ENCODE data around the gene SPAG16. TPM values are rescaled to one million over a fixed set of nuclear protein-coding genes. Genes with fewer than 3 reads are reported as not detected.
"Not testable (repeated sequence)": the region's sequence is repeated elsewhere in the genome, so short reads cannot be mapped to it uniquely, and the experiment has no call there.

SPAG16 gene
- total RNA-seq, 1 donor from 2014 or later: 14.4 TPM

DNA sequence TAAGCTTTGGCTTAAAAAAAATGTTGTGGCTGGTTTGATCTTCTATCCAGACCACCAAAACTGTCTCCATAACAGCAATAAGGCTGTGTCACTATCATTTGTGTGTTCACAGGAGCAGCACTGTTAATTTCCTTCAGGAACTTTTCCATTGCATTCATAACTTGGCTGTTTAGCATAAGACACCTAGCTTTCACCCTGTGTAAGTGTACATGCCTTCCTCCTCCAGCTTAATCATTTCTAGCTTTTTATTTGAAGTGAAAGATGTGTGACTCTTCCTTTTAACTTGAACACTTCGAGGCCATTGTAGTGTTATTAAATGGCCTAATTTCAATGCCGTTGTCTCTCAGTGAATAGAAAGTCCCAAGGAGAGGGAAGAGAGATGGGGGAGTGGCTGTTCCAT lies 773.7 kb downstream of the SPAG16 start:
- H3K4me1 Mint-ChIP-seq (ENCODE audit: unreplicated experiment): no peaks in the 10 kb centered on the region
- no peaks in the 10 kb centered on the region for H3K36me3 Mint-ChIP-seq (ENCODE audit: low read depth, unreplicated experiment)
- H3K4me3 Mint-ChIP-seq (ENCODE audit: unreplicated experiment): no peak overlapping the region
- H3K27me3 Mint-ChIP-seq (ENCODE audit: unreplicated experiment): no peaks in the 10 kb centered on the region
- H3K27ac Mint-ChIP-seq (ENCODE audit: unreplicated experiment): no peak overlapping the region
- TF ChIP-seq, protein P1, sequence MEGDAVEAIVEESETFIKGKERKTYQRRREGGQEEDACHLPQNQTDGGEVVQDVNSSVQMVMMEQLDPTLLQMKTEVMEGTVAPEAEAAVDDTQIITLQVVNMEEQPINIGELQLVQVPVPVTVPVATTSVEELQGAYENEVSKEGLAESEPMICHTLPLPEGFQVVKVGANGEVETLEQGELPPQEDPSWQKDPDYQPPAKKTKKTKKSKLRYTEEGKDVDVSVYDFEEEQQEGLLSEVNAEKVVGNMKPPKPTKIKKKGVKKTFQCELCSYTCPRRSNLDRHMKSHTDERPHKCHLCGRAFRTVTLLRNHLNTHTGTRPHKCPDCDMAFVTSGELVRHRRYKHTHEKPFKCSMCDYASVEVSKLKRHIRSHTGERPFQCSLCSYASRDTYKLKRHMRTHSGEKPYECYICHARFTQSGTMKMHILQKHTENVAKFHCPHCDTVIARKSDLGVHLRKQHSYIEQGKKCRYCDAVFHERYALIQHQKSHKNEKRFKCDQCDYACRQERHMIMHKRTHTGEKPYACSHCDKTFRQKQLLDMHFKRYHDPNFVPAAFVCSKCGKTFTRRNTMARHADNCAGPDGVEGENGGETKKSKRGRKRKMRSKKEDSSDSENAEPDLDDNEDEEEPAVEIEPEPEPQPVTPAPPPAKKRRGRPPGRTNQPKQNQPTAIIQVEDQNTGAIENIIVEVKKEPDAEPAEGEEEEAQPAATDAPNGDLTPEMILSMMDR (IDR thresholded peaks at IDR 0.05; ENCODE audit: unreplicated experiment): no peak
- DNase-seq (ENCODE audit: low spot score): no peak
- no peaks in the 10 kb centered on the region for H3K9me3 Mint-ChIP-seq (ENCODE audit: unreplicated experiment)

DNA sequence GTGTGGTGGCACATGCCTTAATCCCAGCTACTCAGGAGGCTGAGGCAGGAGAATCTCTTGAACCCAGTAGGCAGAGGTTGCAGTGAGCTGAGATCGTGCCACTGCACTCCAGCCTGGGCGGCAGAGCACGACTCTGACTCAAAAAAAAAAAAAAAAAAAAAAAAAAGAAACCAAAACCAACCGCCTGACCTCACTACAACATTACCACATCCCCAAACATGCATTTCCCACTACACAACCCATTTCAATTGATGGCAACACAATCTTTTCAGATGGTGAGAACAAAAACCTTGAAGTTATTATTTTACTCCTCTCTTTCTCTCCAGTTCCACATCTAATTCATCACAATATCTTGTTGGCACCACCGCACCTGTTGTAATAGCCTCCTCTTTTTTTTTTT lies 778.0 kb downstream of the SPAG16 start:
- not testable (repeated sequence) for H3K36me3 Mint-ChIP-seq (ENCODE audit: low read depth, unreplicated experiment); H3K4me1 Mint-ChIP-seq (ENCODE audit: unreplicated experiment); H3K27me3 Mint-ChIP-seq (ENCODE audit: unreplicated experiment); H3K4me3 Mint-ChIP-seq (ENCODE audit: unreplicated experiment); H3K9me3 Mint-ChIP-seq (ENCODE audit: unreplicated experiment); H3K27ac Mint-ChIP-seq (ENCODE audit: unreplicated experiment); DNase-seq (ENCODE audit: low spot score)

DNA sequence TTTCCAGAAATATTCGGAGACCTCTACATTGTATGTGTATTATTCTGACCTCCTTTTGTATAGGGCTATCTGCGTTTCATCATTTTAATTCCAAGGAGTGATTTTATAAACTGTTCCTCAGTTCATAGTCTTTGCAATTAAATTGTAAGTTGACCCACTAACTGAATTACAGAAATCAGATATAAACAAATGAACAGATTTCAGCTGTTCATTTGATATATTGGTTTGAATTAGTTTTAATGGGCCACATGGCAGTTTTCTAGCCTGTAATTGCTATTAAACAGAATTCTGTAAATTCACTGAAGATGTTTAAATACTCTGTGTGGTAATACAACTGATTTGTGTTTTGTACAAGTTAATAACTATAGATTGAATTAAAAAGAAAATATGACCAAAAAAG lies 780.2 kb downstream of the SPAG16 start:
- Mint-ChIP-seq H3K4me1 (ENCODE audit: unreplicated experiment) (peaks cover 10% of the 10 kb centered on the region), H3K4me3 (ENCODE audit: unreplicated experiment) (no peak overlapping the region), H3K27ac (ENCODE audit: unreplicated experiment) (no peak overlapping the region), H3K36me3 (ENCODE audit: low read depth, unreplicated experiment) (no peaks in the 10 kb centered on the region), H3K9me3 (ENCODE audit: unreplicated experiment) (no peaks in the 10 kb centered on the region), H3K27me3 (ENCODE audit: unreplicated experiment) (no peaks in the 10 kb centered on the region)
- TF ChIP-seq, protein P1 (IDR thresholded peaks at IDR 0.05; ENCODE audit: unreplicated experiment): no peak
- no peak for DNase-seq (ENCODE audit: low spot score)

DNA sequence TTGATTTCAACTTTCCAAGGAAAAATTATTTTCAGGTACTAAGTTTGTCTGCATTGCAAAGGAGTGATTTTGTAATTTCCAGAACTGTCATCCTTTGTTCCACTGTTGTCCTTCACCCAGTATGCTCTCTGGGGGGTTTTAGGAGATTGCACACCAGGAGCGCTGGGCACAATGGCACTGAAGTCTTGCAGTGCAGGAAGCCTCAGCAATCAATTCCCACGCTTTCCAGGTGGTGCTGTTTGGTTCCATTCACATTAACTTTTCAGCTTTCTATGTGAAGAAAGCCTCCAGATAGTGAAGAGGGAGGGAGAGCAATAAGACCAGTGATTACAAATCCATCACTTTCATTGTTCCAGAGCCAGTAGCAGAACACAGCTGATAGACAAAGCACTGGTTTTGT lies 782.6 kb downstream of the SPAG16 start:
- H3K9me3 Mint-ChIP-seq (ENCODE audit: unreplicated experiment): no peaks in the 10 kb centered on the region
- TF ChIP-seq, protein P1 (IDR thresholded peaks at IDR 0.05; ENCODE audit: unreplicated experiment): no peak
- H3K36me3 Mint-ChIP-seq (ENCODE audit: low read depth, unreplicated experiment): no peaks in the 10 kb centered on the region
- no peaks in the 10 kb centered on the region for H3K27me3 Mint-ChIP-seq (ENCODE audit: unreplicated experiment)
- H3K4me3 Mint-ChIP-seq (ENCODE audit: unreplicated experiment): no peak overlapping the region
- no peak for DNase-seq (ENCODE audit: low spot score)
- H3K4me1 Mint-ChIP-seq (ENCODE audit: unreplicated experiment): peaks cover 10% of the 10 kb centered on the region
- no peak overlapping the region for H3K27ac Mint-ChIP-seq (ENCODE audit: unreplicated experiment)

DNA sequence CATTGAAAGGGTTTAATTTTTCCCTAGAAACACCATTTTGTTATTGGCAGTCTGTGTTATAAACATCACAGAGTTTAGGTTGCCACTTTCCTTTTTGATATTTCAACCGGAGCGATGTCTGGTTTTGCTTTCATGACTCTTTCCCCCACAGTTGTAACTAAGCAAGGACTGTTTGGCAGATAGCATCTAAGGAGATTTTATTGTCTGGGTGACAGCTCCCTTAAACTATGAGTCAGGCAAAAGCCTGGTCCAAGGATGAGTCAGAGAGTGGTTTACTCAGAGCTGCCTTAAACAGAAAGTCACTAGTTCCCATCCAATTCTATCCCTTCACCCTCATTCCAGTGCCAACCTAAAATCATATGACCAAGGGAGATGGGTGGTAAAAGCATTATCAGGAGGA lies 785.0 kb downstream of the SPAG16 start:
- no peaks in the 10 kb centered on the region for H3K9me3 Mint-ChIP-seq (ENCODE audit: unreplicated experiment)
- no peak overlapping the region for H3K27ac Mint-ChIP-seq (ENCODE audit: unreplicated experiment)
- H3K4me3 Mint-ChIP-seq (ENCODE audit: unreplicated experiment): no peak overlapping the region
- no peaks in the 10 kb centered on the region for H3K36me3 Mint-ChIP-seq (ENCODE audit: low read depth, unreplicated experiment)
- no peak for DNase-seq (ENCODE audit: low spot score)
- peaks cover 10% of the 10 kb centered on the region for H3K4me1 Mint-ChIP-seq (ENCODE audit: unreplicated experiment)
- TF ChIP-seq, protein P1 (IDR thresholded peaks at IDR 0.05; ENCODE audit: unreplicated experiment): no peak
- no peaks in the 10 kb centered on the region for H3K27me3 Mint-ChIP-seq (ENCODE audit: unreplicated experiment)

DNA sequence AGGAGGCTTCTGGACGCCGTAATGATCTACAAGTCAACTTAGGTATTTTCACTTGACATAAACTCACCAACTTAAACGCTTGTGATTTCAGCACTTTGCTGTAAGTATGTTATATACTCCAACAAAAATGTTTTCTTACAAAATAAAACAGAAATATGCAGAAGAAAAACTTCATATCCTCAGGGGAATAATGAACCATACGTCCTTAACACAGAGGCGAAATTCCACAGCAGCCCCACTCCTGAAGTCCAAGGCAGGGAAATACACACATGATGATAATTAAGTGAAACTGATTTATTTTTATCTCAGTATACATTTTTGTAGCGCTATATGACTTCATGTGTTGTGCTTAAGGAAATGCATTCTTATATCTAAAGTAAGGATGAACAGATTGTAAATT lies 791.2 kb downstream of the SPAG16 start:
- Mint-ChIP-seq H3K27me3 (ENCODE audit: unreplicated experiment) (no peaks in the 10 kb centered on the region), H3K36me3 (ENCODE audit: low read depth, unreplicated experiment) (no peaks in the 10 kb centered on the region), H3K9me3 (ENCODE audit: unreplicated experiment) (no peaks in the 10 kb centered on the region), H3K27ac (ENCODE audit: unreplicated experiment) (no peak overlapping the region), H3K4me3 (ENCODE audit: unreplicated experiment) (no peak overlapping the region), H3K4me1 (ENCODE audit: unreplicated experiment) (no peaks in the 10 kb centered on the region)
- TF ChIP-seq, protein P1 (IDR thresholded peaks at IDR 0.05; ENCODE audit: unreplicated experiment): no peak
- DNase-seq (ENCODE audit: low spot score): no peak

All from endothelial cell (in vitro differentiated cells).